Left ventricle myocardium inferior (tissue), 1 donor: Measurements from ENCODE around the gene PHLDA2. TPM values are rescaled to one million over a fixed set of nuclear protein-coding genes. Genes with fewer than 3 reads are reported as not detected.

Source experiments
- DNase-seq: peaks from one replicate; pipeline ENCODE4 v3.0.0-alpha.2; 2020
- H3K27ac ChIP-seq: fragments of 200-600 bp; replicated peaks from 2 replicates; pipeline ENCODE4 v1.8.0; 2021
- H3K27me3 ChIP-seq: fragments of 200-600 bp; 2 replicates; pipeline ENCODE4 v1.8.0; 2021; ENCODE audit warnings: low read depth
- H3K36me3 ChIP-seq: fragments of 200-600 bp; 2 replicates; pipeline ENCODE4 v1.8.0; 2021
- H3K4me1 ChIP-seq: fragments of 200-600 bp; 2 replicates; pipeline ENCODE4 v1.8.0; 2021
- H3K4me3 ChIP-seq: fragments of 200-600 bp; 2 replicates; pipeline ENCODE4 v1.8.0; 2021; ENCODE audit warnings: mild to moderate bottlenecking, moderate library complexity
- H3K9me3 ChIP-seq: fragments of 200-600 bp; replicated peaks from 2 replicates; pipeline ENCODE4 v1.8.0; 2021
- CTCF ChIP-seq: fragments of 200-600 bp; IDR thresholded peaks from 2 replicates; pipeline ENCODE4 v1.8.0; 2021; ENCODE audit warnings: antibody characterized with exemption, mild to moderate bottlenecking, borderline replicate concordance
- intact Hi-C: fragments of 100-400 bp; cut with micrococcal nuclease; formaldehyde crosslinking; loops from one replicate; pipeline ENCODE4 v1.11.0; 2022
- total RNA-seq: library from RNA; stranded (reverse); fragmentation: NEBNext Ultra II Directional; extraction: Animal tissue kit (Norgen Biotek cat#: 25700); gene quantifications from one replicate; pipeline ENCODE4 v1.2.1, GENCODE V29; 2021
- donor health status: DM: no; HTN: yes; CAD: no; lungs with severe emphysema.

Gene PHLDA2
- total RNA-seq, 1 donor from 2014 or later = not detected

GRCh38 chr11:2945031-2945756, 16.0 kb upstream of the PHLDA2 start:
- peaks cover 46% of the 10 kb centered on the region for H3K4me1 ChIP-seq
- peak overlapping the region; percentile 49 for H3K4me3 ChIP-seq
- peaks cover 32% of the 10 kb centered on the region for H3K36me3 ChIP-seq
- no peak for TF ChIP-seq CTCF
- H3K9me3 ChIP-seq = no peaks in the 10 kb centered on the region
- no peaks in the 10 kb centered on the region for H3K27me3 ChIP-seq
- peak; percentile 91 for DNase-seq
- intact Hi-C loops = no loop called here
- peak overlapping the region; percentile 72 for H3K27ac ChIP-seq

DNA sequence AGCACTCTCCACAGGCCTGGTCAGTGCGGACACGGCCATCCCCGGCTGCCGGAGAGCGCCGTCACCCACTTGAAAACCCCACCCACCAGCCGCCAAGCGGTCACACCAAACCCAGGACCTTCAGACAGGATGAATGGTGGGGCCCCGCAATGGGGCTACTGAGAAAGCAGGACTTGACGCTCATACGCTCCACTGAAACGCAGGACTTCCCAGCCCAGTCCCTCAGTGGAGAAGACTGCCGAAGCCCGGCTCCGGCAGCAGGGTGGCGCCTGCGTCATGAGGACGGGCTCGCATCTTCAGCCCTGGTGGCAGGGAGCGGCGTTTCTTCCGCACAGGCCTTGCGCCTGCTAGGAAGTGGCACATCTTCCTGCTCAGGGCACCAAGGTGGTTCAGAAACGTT, 15.3 kb upstream of the PHLDA2 start:
- Histone ChIP-seq H3K27ac (peak overlapping the region; percentile 72), H3K9me3 (no peaks in the 10 kb centered on the region), H3K36me3 (peaks cover 25% of the 10 kb centered on the region), H3K4me3 (no peak overlapping the region), H3K4me1 (peaks cover 50% of the 10 kb centered on the region), H3K27me3 (no peaks in the 10 kb centered on the region)
- intact Hi-C loops = no loop called here
- DNase-seq = no peak
- no peak for TF ChIP-seq CTCF

DNA sequence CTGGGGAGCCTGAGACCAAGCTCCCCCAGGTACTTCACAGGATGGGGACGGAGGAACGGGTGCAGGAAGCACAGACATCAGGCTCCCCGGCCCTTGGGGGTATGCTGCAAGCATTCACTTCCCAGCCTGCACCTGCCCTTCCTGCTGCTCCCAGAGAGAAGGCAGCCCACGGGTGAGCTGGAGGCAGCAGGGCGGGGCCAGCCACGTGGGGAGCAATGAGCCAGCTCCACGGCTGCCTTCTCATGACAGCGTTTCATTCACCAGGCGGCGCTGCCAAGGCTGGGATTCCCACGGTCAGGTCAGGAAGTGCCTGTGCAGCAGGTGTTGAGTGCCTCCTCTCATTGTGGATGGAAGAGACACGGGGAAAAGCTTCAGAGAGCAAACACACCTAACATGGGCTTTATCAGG, 14.5 kb upstream of the PHLDA2 start:
- H3K27me3 ChIP-seq = no peaks in the 10 kb centered on the region
- peaks cover 4% of the 10 kb centered on the region for H3K9me3 ChIP-seq
- H3K36me3 ChIP-seq = peaks cover 17% of the 10 kb centered on the region
- no peak for TF ChIP-seq CTCF
- peaks cover 50% of the 10 kb centered on the region for H3K4me1 ChIP-seq
- intact Hi-C loops = no loop called here
- H3K4me3 ChIP-seq = no peak overlapping the region
- H3K27ac ChIP-seq = no peak overlapping the region
- DNase-seq = no peak

GRCh38 chr11:2942872-2943710, 13.9 kb upstream of the PHLDA2 start:
- intact Hi-C loops = no loop called here
- DNase-seq = no peak
- Histone ChIP-seq H3K27me3 (no peaks in the 10 kb centered on the region), H3K4me1 (peaks cover 50% of the 10 kb centered on the region), H3K4me3 (no peak overlapping the region), H3K36me3 (peaks cover 11% of the 10 kb centered on the region), H3K9me3 (peaks cover 7% of the 10 kb centered on the region), H3K27ac (peak overlapping the region; percentile 1)
- TF ChIP-seq CTCF = no peak

GRCh38 chr11:2942447-2942846, 13.2 kb upstream of the PHLDA2 start:
- no peak for DNase-seq

More at GRCh38 chr11:2942447-2942846, 13.2 kb upstream of the PHLDA2 start:
- Histone ChIP-seq H3K36me3 (peaks cover 5% of the 10 kb centered on the region), H3K27me3 (no peaks in the 10 kb centered on the region), H3K27ac (peak overlapping the region; percentile 1), H3K9me3 (peaks cover 10% of the 10 kb centered on the region), H3K4me3 (no peak overlapping the region), H3K4me1 (peaks cover 50% of the 10 kb centered on the region)
- intact Hi-C loops = no loop called here
- no peak for TF ChIP-seq CTCF
